Upper lobe of left lung (tissue), 6 donors: Measurements from ENCODE around the gene KRTAP13-4. TPM values are rescaled to one million over a fixed set of nuclear protein-coding genes. Genes with fewer than 3 reads are reported as not detected.
A peak's percentile ranks its signal among the peaks of the same experiment; 100 is the strongest.

Experiments
- ATAC-seq, 2 donors: fragments of 200-7000 bp; cut with Tn5 transposase; one replicate each; pipeline ENCODE4 v1.9.1; 2022; ENCODE audit warnings: mild to moderate bottlenecking in 2 of 2, moderate library complexity in 2 of 2; ENCODE audit not compliant: low FRiP score in 2 of 2
- DNase-seq, 2 donors: peaks; one replicate each; pipeline ENCODE4 v3.0.0-alpha.2; 2019 to 2020
- H3K27ac ChIP-seq, 4 donors: fragments of 200-600 bp; sonication (generic); one replicate each; pipeline ENCODE4 v1.5.1; 2016 to 2019
- H3K27me3 ChIP-seq, 4 donors: fragments of 200-600 bp; sonication (generic); one replicate each; pipeline ENCODE4 v1.5.1; 2017 to 2019
- H3K36me3 ChIP-seq, 4 donors: fragments of 200-600 bp; sonication (generic); one replicate each; pipeline ENCODE4 v1.5.1; 2016 to 2019
- H3K4me1 ChIP-seq, 4 donors: fragments of 200-600 bp; sonication (generic); one replicate each; pipeline ENCODE4 v1.5.1; 2018 to 2019
- H3K4me3 ChIP-seq, 4 donors: fragments of 200-600 bp; sonication (generic); one replicate each; pipeline ENCODE4 v1.5.1; 2017 to 2019; ENCODE audit warnings: mild to moderate bottlenecking in 2 of 4, moderate library complexity in 1 of 4
- H3K9me3 ChIP-seq, 4 donors: fragments of 200-600 bp; sonication (generic); one replicate each; pipeline ENCODE4 v1.5.1; 2018 to 2019
- CTCF ChIP-seq, 6 experiments: fragments of 450-650 bp in 4 of 6; fragments of 200-600 bp in 2 of 6; sonication (generic) in 2 of 6; IDR thresholded peaks; one replicate each; pipeline ENCODE4 v1.5.1; 2016 to 2019; ENCODE audit warnings: antibody characterized with exemption in 6 of 6
- EP300 ChIP-seq, 4 donors: sonication (generic); formaldehyde crosslinking; IDR thresholded peaks; one replicate each; pipeline ENCODE4 v1.5.1; 2017; ENCODE audit warnings: antibody characterized with exemption in 4 of 4, control low read depth in 2 of 4
- POLR2A ChIP-seq, 4 donors: fragments of 450-650 bp; IDR thresholded peaks; one replicate each; pipeline ENCODE4 v1.5.1; 2016 to 2017; ENCODE audit warnings: antibody characterized with exemption in 4 of 4, mild to moderate bottlenecking in 2 of 4
- POLR2AphosphoS5 ChIP-seq, 2 donors: sonication (generic); formaldehyde crosslinking; IDR thresholded peaks; one replicate each; pipeline ENCODE4 v1.5.1; 2017; ENCODE audit warnings: antibody characterized with exemption in 2 of 2
- WGBS, 2 donors: methylation state at CpG; one replicate each; pipeline ENCODE4 v1.1.5; 2017 to 2018; 5-methylcytosine and 5-hydroxymethylcytosine counted together
- total RNA-seq, 6 donors: library from RNA; depleted of rRNA in 4 of 6; stranded (reverse); fragments of >200 nt in 4 of 6; gene quantifications; one replicate each; pipeline versions ENCODE4 v1.1.0 to v1.2.1, GENCODE V29; 2016 to 2021
- donor health status: DM: no; HTN: no; CAD: no; lungs with moderate emphysema.
- donor health status: DM: no; HTN: yes; CAD: no; lungs with severe emphysema.

Gene KRTAP13-4
- total RNA-seq, 6 donors from 2014 or later: not detected

DNA sequence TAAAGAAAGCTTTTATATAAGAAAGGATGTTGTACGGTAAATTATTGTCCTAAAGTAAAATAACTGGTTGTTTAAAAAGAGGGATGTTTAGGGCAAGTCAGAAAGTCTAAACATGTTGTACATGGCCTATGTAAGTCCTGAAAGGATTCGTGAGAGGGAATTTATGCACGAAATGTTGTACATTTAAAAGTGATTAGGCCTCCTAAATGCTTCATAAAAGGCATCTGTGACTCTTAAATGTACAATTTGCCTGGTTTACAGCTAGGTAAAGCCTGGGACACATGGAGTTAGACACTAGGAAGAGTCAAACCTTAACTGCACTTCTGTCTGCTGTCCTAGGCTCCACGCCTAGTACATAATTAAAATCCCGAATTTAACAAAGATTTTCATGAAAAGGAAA, 14.0 kb upstream of the KRTAP13-4 start:
- 78 to 79% methylated on average over 5 of the region's 5 CpGs for WGBS, 2 donors
- Histone ChIP-seq H3K4me1 (no peaks in the 10 kb centered on the region), H3K27me3 (no peaks in the 10 kb centered on the region), H3K4me3 (no peak overlapping the region), H3K9me3 (no peaks in the 10 kb centered on the region), H3K27ac (no peak overlapping the region), H3K36me3 (no peaks in the 10 kb centered on the region)
- TF ChIP-seq POLR2AphosphoS5 (IDR thresholded peaks at IDR 0.05) (no peak), CTCF (IDR thresholded peaks at IDR 0.05) (no peak), POLR2A (IDR thresholded peaks at IDR 0.05) (no peak), EP300 (IDR thresholded peaks at IDR 0.05) (no peak)
- DNase-seq (no peak), ATAC-seq (no peak)

- no peaks in the 10 kb centered on the region for H3K27me3 ChIP-seq
- no peak within 1 kb of the TSS for H3K27ac ChIP-seq
- DNase-seq (no peak), ATAC-seq (peak in 1 of 2 donors; percentile 19)
- H3K4me3 ChIP-seq: no peak within 1 kb of the TSS
- no peaks in the 10 kb centered on the region for H3K9me3 ChIP-seq
- WGBS, 2 donors: 81 to 82% methylated on average over 5 of the region's 5 CpGs
- no peaks in the 10 kb centered on the region for H3K36me3 ChIP-seq
- no peak for TF ChIP-seq POLR2A (IDR thresholded peaks at IDR 0.05)
- TF ChIP-seq EP300 (IDR thresholded peaks at IDR 0.05): no peak
- TF ChIP-seq POLR2AphosphoS5 (IDR thresholded peaks at IDR 0.05): no peak
- TF ChIP-seq CTCF (IDR thresholded peaks at IDR 0.05): no peak
- H3K4me1 ChIP-seq: no peaks in the 10 kb centered on the region
Measured at GRCh38 chr21:30425826-30426225, 4.2 kb upstream of the KRTAP13-4 start, which contains the start of gene KRTAP13-3. TSS of gene KRTAP13-3 (minus strand) at chr21:30425926. CDS start at chr21:30425912, 14 bp downstream.

DNA sequence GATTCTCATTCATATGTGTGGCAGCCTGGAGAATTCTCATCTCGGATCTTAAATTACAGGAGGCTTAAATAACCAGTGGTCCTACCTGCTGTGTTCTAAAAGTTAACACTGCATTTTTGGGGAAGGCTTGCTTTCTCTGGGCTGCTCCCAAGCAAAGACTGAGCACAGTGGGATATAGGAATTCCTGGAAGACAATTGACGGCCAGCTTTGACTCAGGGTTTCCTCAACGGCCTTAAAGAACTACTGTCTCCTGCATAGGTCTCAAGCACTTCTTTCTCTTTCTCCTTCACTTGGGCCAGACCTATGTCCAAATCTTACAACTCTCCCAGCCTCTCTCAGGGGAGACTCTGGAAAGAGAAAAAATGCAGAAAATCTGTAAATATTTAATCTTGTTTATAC, 3.3 kb upstream of the KRTAP13-4 start:
- Histone ChIP-seq H3K4me1 (no peaks in the 10 kb centered on the region), H3K9me3 (no peaks in the 10 kb centered on the region), H3K36me3 (no peaks in the 10 kb centered on the region), H3K27ac (no peak overlapping the region), H3K4me3 (no peak overlapping the region), H3K27me3 (no peaks in the 10 kb centered on the region)
- 43 to 72% methylated on average over 3 of the region's 3 CpGs for WGBS, 2 donors
- DNase-seq (no peak), ATAC-seq (no peak)
- no peak for TF ChIP-seq CTCF (IDR thresholded peaks at IDR 0.05)
- TF ChIP-seq POLR2A (IDR thresholded peaks at IDR 0.05): no peak
- TF ChIP-seq EP300 (IDR thresholded peaks at IDR 0.05): no peak
- no peak for TF ChIP-seq POLR2AphosphoS5 (IDR thresholded peaks at IDR 0.05)

- Histone ChIP-seq H3K36me3 (no peaks in the 10 kb centered on the region), H3K27me3 (no peaks in the 10 kb centered on the region), H3K4me3 (no peak overlapping the region), H3K27ac (no peak overlapping the region), H3K9me3 (no peaks in the 10 kb centered on the region), H3K4me1 (peaks cover 0 to 4% (median 0%) of the 10 kb centered on the region in 4 donors)
- DNase-seq: no peak
- peak in 4 of 6 experiments; percentile 31 to 53 (median 42) for TF ChIP-seq CTCF (IDR thresholded peaks at IDR 0.05)
- TF ChIP-seq POLR2A (IDR thresholded peaks at IDR 0.05): no peak
- no peak for TF ChIP-seq EP300 (IDR thresholded peaks at IDR 0.05)
- peak in 1 of 2 donors; percentile 76 for ATAC-seq
- 38 to 42% methylated on average over 10 of the region's 10 CpGs for WGBS, 2 donors
Measured at GRCh38 chr21:30434033-30434631, 4.1 kb downstream of the KRTAP13-4 start.

DNA sequence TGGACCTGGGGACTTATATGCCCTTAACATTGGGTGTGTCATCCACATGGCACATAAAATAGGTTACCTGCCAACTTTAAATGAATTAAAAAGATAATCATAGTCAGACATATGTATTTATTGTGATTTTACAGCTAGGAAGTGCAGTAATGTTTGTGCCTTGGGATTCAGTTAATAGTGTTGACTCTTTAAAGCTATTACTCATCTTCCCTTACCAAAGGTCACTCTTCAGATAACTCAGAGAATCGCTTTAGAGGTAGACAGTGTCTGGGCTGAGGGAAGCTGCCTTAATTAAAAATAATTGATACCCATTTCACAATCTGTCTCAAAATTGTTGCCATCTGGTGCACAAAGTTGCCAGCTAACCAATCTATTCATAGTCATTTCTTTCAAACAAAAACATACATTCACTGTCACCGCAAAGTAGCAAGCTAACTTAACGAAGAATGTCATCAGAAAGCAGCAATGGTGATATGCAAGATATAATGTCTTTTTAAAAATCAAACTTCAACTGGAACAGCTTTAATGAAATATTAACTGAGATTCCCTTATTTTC, 7.1 kb downstream of the KRTAP13-4 start:
- no peak for DNase-seq
- H3K4me3 ChIP-seq: no peak overlapping the region
- peaks cover 0 to 4% (median 0%) of the 10 kb centered on the region in 4 donors for H3K4me1 ChIP-seq
- no peaks in the 10 kb centered on the region for H3K9me3 ChIP-seq
- ATAC-seq: no peak
- H3K27me3 ChIP-seq: no peaks in the 10 kb centered on the region
- WGBS, 2 donors: 71 to 79% methylated on average over 3 of the region's 3 CpGs
- H3K27ac ChIP-seq: no peak overlapping the region
- H3K36me3 ChIP-seq: no peaks in the 10 kb centered on the region
- TF ChIP-seq EP300 (IDR thresholded peaks at IDR 0.05) (no peak), CTCF (IDR thresholded peaks at IDR 0.05) (no peak), POLR2A (IDR thresholded peaks at IDR 0.05) (no peak), POLR2AphosphoS5 (IDR thresholded peaks at IDR 0.05) (no peak)
